Activated naive CD4-positive, alpha-beta T cell treated with anti-CD3 and anti-CD28 coated beads, Interleukin-2, amount 50 U/mL, for 16 hours (primary cell): ENCODE data around the gene SHISA4.
"Not testable (repeated sequence)": the region's sequence is repeated elsewhere in the genome, so short reads cannot be mapped to it uniquely, and the experiment has no call there.

Source experiments
- DNase-seq: peaks from one replicate; pipeline ENCODE4 v3.0.0-alpha.2; 2020

The SHISA4 gene

DNA sequence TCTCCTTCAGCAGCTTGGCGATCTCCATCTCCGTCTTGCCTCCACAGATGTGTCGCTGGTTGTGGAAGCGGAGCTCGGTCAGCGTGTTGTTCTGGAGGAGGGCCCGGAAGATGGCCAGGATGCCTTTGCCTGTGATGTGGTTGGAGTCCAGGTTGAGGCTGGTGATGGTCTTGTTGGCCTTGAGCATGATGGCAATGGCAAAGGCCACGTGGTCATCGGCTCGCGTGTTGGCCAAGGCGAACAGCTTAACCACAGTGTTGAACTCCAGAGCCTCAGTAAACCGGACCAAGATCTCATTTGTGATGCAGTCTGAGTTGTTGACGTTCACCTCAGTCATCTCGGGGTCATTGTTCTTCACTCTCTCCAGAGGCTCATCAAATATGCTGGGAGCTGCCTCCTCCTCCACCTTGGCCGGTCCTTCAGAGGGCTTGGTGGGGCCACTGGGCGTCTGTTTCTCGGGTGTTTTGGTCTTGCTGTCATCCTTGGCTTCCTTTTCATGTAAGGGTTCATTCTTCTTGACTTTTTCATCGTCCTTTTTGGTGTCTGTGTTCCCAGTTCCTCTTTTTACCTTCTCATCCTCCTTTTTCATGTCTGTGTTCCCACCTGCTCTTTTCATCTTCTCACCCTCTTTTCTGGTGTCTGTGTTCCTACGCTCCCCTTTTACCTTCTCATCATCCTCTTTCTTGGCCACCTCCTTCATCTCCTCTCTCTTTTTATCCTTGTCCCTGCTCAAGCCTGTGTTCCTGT is 11.2 kb downstream of the SHISA4 start:
- DNase-seq, result no peak

DNA sequence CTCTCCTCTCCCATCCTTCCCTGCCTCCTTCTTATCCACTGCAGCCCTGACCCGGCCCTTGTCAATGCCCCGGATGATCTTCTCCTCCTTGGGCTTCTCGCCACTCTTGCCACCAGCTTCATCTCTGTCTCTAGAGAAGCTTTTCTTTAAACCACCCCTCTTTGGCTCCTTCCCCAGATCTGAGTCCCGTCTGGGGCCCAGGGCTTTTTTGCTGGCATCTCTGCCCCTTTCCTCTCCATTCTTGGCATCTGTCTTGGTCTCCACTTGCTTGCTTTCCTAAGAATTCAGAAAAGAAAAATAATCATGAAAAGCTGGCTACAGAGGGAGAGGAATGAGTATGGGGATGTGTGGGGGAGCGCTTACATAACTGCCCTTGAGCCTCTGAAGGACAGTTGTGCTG is 11.8 kb downstream of the SHISA4 start:
- no peak for DNase-seq

DNA sequence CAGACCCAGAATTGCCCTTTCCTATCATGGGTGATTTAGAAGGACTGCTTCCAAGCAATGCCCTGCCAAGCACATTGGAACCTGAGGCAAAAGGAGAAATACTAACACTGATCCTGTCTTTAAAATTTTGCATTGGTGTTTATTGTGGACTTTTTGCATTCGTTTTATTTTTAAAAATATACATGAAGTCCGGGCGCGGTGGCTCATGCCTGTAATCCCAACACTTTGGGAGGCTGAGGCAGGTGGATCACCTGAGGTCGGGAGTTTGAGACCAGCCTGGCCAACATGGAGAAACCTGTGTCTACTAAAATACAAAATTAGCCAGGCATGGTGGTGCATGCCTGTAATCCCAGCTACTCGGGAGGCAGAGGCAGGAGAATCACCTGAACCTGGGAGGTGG is 12.3 kb downstream of the SHISA4 start:
- not testable (repeated sequence) for DNase-seq

DNA sequence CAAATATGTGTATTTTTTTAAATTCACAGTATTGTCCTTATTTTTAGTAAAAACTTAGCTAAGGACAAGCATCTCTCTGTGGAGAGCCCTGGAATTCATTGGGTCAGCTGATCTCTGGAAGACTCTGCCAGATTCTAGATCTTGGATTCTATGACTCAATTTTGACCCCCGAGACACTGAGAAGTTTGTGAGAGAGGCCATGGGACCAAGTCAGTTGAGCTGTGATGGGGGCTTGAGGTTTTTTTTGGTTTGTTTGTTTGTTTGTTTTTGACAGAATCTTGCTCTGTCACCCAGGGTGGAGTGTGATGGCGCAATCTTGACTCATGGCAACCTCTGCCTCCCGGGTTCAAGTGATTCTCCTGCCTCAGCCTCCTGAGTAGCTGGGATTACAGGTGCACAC is 13.5 kb downstream of the SHISA4 start:
- no peak for DNase-seq

DNA sequence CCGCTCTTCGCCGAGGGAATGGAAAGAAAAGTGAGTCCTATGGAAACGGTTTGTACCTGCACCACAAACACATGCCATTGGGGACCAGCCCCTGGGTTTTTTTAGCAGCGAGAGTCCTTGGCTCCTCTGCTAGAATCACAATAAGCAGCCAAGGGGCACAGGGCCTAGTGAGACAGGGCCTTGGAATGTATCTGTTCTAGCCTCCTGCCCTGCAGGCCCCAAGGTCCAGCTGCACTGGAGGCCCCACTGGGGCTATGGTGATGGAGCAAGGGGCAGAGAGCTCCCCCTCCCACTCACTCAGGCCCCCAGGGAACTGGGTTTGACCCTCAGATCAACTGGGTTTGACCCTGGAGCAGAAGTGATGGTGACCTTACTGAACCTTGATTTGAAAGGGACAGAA is 14.4 kb downstream of the SHISA4 start:
- DNase-seq, result no peak

DNA sequence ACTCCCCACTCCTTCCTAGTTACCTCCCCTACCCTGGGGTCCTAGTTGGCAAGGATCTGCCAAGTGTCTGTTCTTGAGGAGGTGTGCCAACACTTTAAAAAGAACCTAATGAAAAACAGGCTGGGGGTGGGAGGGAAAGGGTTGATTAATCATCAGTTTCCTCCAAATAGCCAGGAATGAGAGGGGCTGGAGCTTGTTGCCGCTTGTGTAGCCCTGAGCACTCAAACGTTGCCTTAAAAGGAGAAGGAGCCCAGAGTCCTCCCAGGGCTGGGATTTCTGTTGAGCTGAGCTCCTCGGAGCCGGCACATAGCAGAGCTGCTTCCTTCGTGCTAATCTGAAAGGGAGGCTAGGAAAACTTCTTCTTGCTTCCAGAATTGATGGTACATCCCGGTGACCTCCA is 15.9 kb downstream of the SHISA4 start:
- DNase-seq, result no peak

DNA sequence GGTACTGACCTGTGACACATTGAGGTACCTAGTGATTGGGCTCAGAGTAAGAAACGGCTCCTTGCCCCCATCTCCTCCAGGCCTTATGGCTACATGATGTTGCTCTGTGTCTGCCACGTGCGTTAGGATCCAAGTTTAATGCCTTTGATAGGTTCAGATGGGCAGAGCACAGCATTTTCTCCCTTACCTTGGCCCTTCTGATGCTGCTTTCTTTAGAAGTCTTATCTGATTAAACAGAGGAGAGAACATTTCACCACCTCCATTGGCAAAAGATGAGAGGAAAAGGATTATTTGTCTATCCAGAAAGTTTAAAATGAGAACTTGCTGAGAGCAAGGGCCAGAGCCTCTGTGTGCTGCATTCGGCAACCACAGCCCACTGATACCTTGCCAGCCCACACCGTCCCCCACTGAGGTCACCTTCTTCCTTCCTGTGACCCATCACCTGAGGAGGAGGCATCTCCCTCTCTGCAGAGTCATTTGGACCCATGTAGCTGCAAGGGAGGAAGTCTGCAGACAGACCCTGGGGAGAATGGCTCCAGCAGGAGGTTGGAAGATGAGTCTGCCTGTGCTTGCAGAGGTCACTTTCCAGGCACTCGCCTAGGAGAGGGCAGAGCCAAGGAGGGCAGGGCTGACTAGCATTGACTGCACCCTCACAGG is 16.7 kb downstream of the SHISA4 start:
- DNase-seq, result no peak

DNA sequence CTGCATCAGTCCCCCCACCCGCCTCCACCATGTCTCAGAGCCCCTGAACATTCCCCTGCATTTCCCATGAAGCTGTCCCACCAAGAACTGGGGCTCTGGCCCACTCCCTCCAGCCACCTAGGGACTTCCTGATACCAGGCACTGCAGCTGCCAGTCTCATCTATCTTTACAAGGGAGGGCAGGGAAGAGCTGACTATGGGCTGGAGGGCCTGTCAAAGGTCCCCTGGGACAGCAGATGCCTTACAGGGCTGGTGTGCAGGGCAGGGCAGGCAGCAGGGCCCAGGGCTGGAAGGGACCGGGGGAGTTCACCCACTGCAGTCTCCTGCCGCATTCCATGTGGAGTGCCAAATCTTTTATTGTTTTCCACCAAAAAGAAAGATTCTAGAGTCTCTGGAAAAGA is 17.6 kb downstream of the SHISA4 start:
- DNase-seq, result no peak

DNA sequence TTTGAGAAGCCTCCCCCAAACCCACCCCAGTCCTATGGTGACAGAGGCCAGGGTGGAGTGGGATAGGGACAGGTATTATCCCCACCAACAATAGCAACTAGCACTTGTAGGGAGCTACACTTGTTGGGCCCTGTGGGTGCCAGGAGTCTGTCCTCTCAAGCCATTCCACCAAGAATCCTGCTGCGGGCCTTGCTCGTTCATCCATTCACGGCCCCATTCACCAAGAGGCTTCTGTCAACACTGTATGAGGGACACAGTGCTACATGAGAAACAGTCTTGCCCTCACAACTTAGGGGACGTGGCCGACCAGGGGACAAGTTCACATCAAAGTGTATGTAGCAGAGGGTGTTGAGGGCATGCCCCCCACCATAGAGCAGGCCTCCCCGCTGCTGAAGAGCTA is 18.9 kb downstream of the SHISA4 start:
- no peak for DNase-seq

DNA sequence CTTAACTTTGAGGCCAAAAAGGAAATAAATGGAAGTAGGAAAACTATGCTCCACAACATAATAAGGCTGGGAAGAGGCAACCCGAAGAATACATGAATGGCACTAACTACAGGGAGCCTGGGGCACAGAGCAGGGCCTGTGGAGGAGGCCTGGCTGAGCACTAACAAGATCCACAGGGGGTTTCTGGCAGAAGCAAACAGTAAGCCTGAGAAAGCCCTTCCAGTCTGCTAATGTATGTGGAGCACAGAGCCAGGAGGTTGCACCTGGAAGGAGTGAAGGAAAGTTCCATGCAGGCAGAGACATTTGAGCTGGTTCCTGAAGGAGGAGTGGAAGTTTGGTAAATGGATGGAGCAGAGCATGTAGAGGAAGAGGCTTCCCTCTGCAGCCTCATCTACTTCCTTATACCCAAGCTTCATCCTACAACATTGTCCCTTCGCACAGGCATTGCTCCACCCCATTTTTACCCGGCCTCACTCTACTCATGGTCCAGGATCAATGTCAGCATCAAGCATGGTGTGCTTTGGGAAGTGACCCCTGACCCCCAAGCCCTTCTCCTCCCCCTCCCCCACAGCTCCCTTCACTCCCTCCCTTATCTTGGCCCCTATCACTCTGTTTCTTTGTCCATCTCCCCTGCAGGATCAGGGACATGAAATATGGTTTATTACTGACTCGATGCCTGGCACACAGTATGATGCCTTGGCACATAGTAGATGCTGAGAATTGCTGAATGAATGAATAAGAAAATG is 23.3 kb downstream of the SHISA4 start:
- no peak for DNase-seq

DNA sequence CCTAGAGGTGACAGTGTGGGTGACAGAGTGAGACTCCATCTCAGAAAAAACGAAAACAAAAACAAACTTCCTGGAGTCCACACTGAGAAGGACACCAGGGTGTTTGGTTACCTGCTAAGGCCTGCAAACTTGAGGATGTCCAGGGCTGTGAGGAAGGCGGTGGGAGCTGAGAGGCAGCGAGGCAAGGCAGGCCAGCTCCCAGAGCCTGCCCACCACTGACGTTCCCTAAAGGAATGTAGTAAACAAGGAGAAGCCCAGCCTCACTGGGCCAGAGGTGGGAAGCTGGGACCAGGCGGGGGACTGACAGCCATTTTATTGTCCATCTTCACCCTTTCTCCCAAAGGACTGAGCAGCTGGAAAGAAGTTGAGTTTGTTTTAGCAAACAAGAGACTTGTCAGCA is 24.1 kb downstream of the SHISA4 start:
- no peak for DNase-seq

DNA sequence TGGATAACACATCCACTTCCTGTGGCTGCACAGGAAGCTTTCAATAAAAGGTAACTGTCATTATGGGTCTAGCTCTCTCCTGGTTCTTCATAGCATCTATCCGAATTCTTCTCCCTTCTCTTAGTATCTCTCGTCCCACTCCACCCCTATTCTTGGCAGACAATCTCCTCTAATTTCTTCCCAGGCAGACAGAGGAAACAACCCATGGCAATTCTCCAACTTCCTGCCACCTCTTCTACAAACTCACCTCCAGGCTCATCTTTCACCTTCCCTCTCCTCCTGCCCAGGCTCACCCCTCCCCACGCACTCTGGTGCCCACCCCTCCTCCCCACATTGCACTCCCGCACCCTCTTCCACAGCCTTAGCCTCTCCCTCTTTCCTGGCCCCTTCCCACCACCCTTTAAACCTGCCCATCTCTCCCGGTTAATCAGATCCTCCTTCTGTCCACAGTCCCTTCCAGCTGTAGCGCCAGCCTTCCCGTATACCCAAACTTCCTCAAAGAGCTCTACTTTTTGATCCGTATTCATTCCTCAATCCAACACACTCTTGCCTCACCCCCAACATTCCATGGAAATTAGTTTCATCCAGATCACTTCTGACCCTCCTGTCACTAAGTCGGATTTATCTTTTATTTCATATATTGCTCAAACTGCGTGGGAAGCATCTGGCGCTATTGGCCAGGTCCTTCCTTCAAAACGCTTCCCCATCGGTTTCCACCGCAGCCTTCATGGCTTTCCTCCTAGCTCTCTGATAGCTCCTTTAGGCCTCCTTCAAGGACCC is 25.9 kb downstream of the SHISA4 start:
- DNase-seq, result no peak

DNA sequence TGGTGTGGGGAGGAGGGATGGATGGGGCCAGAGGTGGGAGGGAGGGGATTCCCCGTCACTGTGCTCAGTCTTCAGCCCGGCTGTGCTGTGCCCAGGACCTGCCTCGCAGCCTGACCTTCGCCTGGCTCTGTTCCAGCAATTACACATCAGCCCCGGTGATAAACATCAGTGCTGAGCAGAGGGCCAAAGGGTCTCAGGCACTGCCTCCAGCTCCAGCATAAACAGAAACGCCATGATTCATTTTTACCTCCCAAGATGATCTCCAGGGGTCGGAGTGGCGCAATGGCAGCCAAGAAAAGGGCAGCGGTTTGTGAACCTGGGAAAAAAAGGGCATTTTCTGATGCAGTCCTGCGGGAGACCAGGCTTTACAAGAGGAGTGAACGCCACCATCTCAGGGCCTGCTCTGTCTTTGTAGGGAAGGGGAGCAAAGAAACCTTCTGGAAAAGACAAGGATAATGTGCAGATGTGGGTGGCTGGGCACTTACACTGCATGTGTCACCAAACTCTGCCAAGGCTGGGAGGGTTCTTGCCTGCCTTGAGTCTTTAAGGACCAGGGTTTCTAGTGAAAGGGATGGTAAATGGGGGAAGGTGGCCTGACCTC is 28.1 kb downstream of the SHISA4 start:
- no peak for DNase-seq

DNA sequence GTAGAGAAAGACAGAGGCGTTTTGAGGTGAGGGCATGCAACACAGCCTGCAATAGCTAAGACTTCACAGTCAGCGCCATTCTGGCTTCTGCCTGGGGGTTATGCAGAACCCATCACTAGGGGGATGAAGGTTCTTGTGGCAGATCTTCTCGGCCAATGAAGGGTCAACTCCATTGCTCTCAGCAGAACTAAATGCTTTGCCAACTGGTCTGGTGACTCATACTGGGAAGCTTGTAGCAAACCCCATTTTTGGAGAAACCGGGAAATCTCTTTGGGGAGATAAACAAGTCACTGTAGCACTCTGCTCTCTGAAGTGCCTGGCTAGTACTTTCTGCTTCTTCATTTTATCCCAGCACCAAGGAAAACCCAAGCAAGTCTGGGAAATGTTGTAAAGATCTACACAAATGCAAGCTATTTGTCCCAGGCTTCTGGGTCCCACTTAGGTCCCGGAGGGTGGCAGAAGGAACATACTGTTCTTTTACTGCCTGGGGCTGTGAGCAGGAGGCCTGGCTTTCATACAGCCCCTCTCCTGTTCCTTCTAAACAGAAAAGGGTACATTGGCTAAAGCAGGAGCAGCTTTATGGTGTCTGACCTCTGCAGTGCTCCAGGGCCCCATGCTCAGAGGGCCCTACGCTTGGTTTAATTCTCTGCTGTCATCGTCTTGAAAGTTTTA is 28.8 kb downstream of the SHISA4 start:
- DNase-seq, result no peak

DNA sequence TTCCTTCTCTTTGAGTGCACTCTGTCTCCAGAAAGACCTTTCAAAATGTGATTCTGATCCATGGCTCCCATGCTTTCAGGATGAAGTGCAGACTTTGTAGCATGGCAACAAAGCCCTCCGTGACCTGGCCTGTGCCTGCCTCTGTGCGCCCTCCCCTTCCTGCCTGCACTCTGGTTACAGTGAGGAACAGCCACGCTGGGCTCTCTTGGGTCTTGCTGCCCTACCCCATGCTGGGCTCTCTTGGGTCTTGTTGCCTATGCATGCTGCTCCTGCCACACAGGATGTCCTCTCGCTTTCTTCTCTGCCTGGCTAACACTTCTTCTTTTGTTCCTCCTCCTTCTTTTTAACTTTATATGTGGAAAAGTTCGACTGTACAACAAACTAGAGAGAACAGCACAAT is 29.6 kb downstream of the SHISA4 start:
- DNase-seq, result no peak

DNA sequence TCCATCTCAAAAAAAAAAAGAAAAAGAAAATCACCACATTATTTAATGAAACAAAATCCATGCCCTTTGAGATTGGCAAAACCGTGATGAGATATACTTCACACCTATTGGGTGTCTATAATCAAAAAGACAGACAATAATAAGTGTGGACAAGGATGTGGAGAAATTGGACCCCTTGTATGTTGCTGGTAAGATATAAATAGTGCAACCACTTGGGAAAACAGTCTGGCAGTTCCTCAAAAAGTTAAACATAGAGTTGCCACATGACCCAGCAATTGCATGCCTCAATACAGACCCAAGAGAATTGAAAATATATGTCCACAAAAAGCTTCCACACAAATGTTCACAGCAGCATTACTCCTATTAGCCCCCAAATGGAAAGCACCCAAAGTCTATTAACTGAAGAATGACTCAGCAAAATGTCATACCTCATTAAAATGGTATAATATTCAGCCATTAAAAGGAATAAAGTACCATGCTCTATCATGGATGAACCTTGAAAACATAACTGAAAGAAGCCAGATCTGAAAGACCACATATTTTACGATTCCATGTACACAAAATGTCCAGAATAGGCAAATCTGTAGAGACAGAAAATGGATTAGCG is 33.4 kb downstream of the SHISA4 start:
- DNase-seq, result no peak

DNA sequence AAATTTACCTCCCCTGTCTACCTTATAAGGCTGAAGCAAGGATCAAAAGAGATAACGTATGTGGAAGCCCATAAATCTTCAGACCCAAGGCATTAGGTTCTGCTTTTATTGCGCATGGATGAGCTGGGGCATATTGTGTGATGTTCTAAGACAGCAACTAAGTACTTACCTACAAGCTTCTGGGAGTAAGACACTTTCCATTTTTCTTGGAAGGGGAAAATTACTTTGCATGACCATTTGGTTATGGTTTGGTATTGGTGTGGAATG is 36.5 kb downstream of the SHISA4 start:
- no peak for DNase-seq

DNA sequence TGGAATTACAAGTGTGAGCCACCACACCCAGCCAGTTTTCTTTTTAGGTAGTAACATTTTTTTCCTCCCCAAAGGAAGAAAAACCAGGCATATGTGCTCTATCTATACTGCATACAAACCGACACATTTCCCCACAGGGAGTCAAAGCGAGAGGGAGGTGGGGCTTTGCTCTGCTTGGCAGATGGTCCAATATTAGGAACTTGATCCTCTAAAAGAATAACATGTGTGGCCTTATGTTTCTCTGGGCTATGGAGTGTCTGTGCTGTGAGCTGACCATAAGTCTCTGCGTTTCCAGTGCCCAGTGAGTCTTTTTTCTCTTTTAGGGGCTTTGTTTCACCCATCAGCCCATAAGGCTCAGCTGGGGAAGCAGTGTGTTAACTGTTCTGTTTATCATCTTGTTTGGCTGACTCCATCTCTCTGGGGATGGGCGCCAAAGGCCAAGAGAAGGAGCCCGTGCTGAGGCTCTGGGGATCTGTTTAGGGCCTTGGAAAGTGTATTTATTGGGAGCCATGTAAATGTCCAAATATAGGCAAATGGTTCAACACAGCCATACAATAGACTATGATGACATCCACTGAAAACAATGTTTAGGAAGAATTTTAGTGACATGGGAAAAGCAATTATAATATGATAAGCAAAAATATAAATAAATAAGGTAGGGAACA is 37.4 kb downstream of the SHISA4 start:
- no peak for DNase-seq

DNA sequence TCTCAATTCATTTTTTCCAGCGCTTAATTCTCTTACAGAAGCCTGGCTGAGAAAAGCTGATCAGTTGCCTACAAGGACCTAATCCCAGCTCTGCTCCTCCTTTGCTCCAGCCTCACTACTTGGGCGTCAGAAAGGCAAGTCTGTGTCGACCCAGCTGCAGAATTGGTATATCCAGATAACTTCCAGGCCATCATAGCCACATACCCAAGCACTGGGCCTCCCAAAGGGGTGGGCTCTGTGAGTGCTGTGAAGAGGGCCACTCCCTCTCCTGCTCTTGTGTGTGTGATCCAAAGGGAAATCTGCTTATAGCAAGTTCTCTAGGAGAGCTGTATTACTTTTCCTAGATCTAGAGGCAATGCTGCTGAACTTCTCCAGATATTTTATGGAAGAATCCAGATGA is 39.6 kb downstream of the SHISA4 start:
- no peak for DNase-seq

DNA sequence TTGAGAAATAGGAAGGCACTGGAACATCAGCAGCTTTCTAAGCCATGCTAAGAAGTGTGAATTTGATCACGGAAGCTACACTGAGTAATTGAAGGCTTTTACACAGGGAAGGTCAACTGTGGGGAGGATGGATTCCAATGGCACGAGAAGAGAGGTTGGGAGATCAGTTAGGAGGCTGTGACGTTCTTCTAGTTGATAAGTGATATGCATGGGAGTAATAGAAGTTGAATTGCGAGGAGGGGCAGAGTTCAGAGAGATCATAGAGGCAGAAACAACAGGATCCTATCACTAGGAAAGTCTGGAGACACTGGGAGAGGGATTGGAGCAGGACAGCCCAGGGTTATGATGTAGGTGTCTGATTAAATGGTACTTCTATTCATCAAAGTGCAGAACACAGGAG is 41.4 kb downstream of the SHISA4 start:
- DNase-seq, result no peak

DNA sequence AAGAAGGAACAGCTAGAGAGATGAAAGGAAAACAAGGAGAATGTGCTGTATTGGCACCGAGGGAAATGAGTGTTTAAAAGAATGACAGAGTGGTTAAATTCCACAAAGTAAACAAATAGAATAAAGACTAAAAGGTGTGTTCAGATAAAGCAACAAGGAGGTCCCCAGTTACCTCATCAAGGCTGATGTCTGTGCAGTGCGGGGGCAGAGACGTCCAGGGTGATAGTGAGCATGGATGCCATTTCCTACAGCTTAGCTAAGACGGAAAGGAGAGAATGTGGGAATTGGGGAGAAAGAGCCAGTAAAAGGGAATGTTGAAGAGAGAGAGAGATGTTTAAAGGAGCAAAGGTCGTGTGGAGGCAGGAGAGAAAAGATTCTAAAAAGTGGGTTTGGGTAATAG is 42.1 kb downstream of the SHISA4 start:
- no peak for DNase-seq
